Measurements from ENCODE around the gene ATP5F1D.

The ATP5F1D gene

GRCh38 chr19:1249298-1249989, 7.9 kb downstream of the ATP5F1D start:
- H3K4me3 ChIP-seq (replicated peaks; ENCODE audit: insufficient read depth, low read length), result peak overlapping the region; percentile 89
- no peaks in the 10 kb centered on the region for H3K27me3 ChIP-seq (ENCODE audit: insufficient read depth, poor library complexity, severe bottlenecking)
- TF ChIP-seq POLR2AphosphoS5 (IDR thresholded peaks at IDR 0.05; ENCODE audit: low read depth) (peak; percentile 77), REST (IDR thresholded peaks at IDR 0.05; ENCODE audit: insufficient replicate concordance, low read depth) (no peak), GABPA (IDR thresholded peaks at IDR 0.05; ENCODE audit: low read depth) (peak; percentile 16; the same call in 1 of the 2 replicates), SPI1 (IDR thresholded peaks at IDR 0.05; ENCODE audit: borderline replicate concordance, low read depth) (no peak)
- TF ChIP-seq, protein P1, sequence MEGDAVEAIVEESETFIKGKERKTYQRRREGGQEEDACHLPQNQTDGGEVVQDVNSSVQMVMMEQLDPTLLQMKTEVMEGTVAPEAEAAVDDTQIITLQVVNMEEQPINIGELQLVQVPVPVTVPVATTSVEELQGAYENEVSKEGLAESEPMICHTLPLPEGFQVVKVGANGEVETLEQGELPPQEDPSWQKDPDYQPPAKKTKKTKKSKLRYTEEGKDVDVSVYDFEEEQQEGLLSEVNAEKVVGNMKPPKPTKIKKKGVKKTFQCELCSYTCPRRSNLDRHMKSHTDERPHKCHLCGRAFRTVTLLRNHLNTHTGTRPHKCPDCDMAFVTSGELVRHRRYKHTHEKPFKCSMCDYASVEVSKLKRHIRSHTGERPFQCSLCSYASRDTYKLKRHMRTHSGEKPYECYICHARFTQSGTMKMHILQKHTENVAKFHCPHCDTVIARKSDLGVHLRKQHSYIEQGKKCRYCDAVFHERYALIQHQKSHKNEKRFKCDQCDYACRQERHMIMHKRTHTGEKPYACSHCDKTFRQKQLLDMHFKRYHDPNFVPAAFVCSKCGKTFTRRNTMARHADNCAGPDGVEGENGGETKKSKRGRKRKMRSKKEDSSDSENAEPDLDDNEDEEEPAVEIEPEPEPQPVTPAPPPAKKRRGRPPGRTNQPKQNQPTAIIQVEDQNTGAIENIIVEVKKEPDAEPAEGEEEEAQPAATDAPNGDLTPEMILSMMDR (IDR thresholded peaks at IDR 0.05; ENCODE audit: insufficient read depth, low read length), result no peak
- peak; percentile 90 to 91 for DNase-seq (ENCODE audit: low read depth in 1 of 2, low spot score in 1 of 2)
- H3K27ac ChIP-seq (replicated peaks), result peak overlapping the region; percentile 96

DNA sequence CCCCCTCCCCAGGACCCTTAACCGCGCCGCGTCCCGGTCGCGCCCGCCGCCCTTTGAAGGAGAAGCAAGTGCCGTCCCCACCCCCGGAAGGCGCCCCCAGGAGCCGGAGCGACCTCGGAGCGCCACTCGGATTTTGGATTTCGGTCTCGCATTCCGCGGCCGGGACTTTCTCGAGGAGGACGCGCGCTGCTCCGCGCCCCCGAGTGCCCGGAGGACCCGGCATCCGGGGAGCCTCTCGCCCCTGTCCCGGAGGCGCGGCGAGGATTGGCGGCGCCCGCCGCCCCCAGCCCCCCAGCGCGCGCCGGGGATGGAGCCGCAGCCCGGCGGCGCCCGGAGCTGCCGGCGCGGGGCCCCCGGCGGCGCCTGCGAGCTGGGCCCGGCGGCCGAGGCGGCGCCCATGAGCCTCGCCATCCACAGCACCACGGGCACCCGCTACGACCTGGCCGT, 8.5 kb downstream of the ATP5F1D start:
- no peak for TF ChIP-seq GABPA (IDR thresholded peaks at IDR 0.05; ENCODE audit: low read depth)
- TF ChIP-seq REST (IDR thresholded peaks at IDR 0.05; ENCODE audit: insufficient replicate concordance, low read depth), result no peak
- TF ChIP-seq, protein P1 (IDR thresholded peaks at IDR 0.05; ENCODE audit: insufficient read depth, low read length), result no peak
- TF ChIP-seq POLR2AphosphoS5 (IDR thresholded peaks at IDR 0.05; ENCODE audit: low read depth), result no peak
- no peak for TF ChIP-seq SPI1 (IDR thresholded peaks at IDR 0.05; ENCODE audit: borderline replicate concordance, low read depth)
- DNase-seq (ENCODE audit: low read depth in 1 of 2, low spot score in 1 of 2), result no peak
- H3K4me3 ChIP-seq (replicated peaks; ENCODE audit: insufficient read depth, low read length), result peak overlapping the region; percentile 89
- H3K27me3 ChIP-seq (ENCODE audit: insufficient read depth, poor library complexity, severe bottlenecking), result no peaks in the 10 kb centered on the region
- peak overlapping the region; percentile 88 for H3K27ac ChIP-seq (replicated peaks)

DNA sequence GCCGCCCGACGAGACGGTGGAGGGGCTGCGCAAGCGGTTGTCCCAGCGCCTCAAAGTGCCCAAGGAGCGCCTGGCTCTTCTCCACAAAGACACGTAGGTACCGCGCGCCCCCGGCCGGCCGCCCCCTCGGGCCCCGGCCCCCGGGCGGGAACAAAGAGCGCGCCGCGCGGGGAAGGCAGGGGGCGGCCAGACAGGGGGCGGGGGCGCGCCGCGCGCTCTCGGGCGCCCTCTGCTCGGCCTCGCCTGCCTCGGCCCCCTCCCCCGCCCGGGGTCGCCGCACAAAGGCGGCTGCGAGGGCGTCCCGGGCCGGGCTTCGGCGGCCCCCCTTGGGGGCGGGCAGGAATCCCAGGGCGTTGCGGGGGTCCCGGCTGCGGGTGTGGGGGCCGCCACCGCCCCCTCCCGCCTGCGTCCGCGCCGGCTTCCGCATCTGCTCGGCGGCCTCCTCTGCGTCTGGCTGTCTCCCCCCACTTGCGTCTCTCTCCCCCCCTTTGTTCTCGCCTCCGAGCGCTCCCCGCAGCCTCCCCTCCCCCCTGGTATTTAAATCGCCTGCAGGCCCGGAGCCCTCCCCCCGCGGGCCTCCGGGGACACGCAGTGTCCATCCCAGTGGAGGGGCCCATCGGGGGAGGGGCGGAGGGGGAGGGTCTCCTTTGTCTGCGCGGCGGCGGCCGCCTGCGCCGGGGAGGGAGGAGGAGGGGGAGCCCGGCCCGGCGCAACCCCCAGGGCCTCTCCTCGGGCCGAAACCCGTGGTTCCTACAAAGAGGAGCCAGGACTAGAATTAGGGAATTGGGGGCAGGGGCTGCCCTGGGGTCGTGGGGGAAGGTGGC, 9.1 kb downstream of the ATP5F1D start:
- TF ChIP-seq, protein P1 (IDR thresholded peaks at IDR 0.05; ENCODE audit: insufficient read depth, low read length), result no peak
- TF ChIP-seq GABPA (IDR thresholded peaks at IDR 0.05; ENCODE audit: low read depth) (no peak), SPI1 (IDR thresholded peaks at IDR 0.05; ENCODE audit: borderline replicate concordance, low read depth) (no peak), REST (IDR thresholded peaks at IDR 0.05; ENCODE audit: insufficient replicate concordance, low read depth) (no peak), POLR2AphosphoS5 (IDR thresholded peaks at IDR 0.05; ENCODE audit: low read depth) (no peak)
- Histone ChIP-seq H3K27me3 (ENCODE audit: insufficient read depth, poor library complexity, severe bottlenecking) (no peaks in the 10 kb centered on the region), H3K4me3 (replicated peaks; ENCODE audit: insufficient read depth, low read length) (peak overlapping the region; percentile 89), H3K27ac (replicated peaks) (peak overlapping the region; percentile 98)
- DNase-seq (ENCODE audit: low read depth in 1 of 2, low spot score in 1 of 2), result peak; percentile 69 to 71

Measured in HL-60 (cell line).